ENCODE results near the gene FAM193A. TPM values are rescaled to one million over a fixed set of nuclear protein-coding genes. Genes with fewer than 3 reads are reported as not detected.
A peak's percentile ranks its signal among the peaks of the same experiment; 100 is the strongest.

FAM193A gene
- total RNA-seq, 8 experiments from 2014 or later, result 9.1 to 38.2 (median 18.6) TPM

DNA sequence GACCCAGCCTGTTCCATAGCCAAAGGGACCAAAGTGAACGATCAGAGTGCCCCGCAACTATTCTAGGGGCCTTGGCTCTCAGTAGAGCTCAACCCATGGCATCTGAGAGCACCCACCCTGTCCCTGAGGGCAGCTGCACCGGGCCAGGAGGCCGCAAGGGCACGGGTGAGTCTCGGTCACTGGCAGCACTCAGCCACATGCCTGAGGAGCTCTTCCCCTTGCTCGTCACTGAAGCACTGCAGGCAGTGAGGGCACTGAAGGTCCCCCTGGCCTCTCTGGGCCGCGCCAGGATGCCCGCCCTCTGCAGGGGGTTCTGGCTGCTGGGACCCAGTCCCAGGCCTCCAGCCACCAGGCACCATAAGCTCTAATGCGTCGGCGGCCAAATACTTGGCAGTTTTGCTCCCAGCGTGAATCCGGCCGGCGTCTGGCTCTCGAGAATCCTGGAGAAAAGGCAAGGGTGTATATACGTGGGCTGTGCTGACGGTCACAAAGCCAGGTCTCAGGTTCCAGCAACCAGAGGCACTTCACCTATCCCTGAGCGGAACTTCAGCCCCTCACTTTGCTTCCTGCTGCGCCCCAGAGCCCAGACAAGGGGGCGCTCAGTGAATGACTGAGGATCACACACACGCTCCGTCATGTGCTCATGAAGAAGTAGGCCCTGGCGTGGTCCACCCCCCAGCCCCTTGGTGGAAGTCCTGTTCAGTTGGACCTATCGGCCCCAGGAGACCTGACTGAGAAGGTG lies 205.8 kb downstream of the FAM193A start:
- H3K27ac ChIP-seq, result no peak overlapping the region
- no peaks in the 10 kb centered on the region for H3K4me1 ChIP-seq (replicated peaks in 1 of 2)
- 89 to 100% (median 100%) methylated on average over 1 to 6 of the region's 27 CpGs; no CpG with 5 or more reads in 5 of the 10 experiments for WGBS, 10 experiments

DNA sequence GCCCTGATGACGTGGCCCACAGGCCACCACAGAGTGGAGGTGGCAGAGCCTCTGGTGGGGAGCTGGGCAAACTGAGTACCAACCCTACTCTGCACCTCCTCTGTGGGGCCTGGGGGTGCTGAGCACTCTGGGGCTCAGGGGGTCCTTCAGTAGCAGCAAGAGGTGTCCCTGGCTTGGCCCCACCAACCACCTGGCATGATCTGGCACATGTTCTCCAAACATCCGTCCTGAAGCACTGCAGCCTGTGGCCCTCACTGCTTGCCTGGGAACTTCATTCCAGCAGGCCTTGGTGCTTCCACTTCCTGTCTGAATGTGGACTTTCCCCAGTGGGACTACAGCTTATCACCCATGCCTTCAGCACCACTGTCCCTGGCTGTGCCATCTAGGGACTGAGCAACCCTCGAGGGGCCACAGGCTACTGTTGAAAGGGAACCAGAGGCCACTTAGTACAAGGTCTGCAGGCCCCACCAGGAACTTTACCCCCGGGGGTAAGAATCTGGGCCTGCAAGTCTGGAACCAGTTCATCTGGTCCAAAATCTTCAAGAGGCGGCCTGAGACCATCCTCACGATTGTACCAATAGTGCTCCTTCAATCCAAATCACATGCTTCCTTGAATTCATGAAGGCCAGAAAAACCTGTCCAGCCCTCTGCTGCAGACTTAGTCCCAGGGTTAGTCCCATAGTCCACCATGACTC lies 206.5 kb downstream of the FAM193A start:
- no peaks in the 10 kb centered on the region for H3K4me1 ChIP-seq (replicated peaks in 1 of 2)
- 80 to 100% (median 100%) methylated on average over 1 to 3 of the region's 6 CpGs; no CpG with 5 or more reads in 4 of the 10 experiments for WGBS, 10 experiments
- H3K27ac ChIP-seq, result no peak overlapping the region
- in situ Hi-C loops (cut with MboI; ENCODE audit: low pct_unique_long_range_greater_than_20kb in 2 of 9, low sequenced_read_pairs in 9 of 9, unreplicated experiment in 9 of 9), result no loop called here
- no peak for ATAC-seq (replicated peaks in 6 of 8)
- H3K4me3 ChIP-seq, result no peak overlapping the region

More for the DNA sequence above, 205.8 kb downstream of the FAM193A start:
- in situ Hi-C loops (cut with MboI; ENCODE audit: low pct_unique_long_range_greater_than_20kb in 2 of 9, low sequenced_read_pairs in 9 of 9, unreplicated experiment in 9 of 9), result no loop called here
- H3K4me3 ChIP-seq, result no peak overlapping the region
- ATAC-seq (replicated peaks in 6 of 8), result no peak

DNA sequence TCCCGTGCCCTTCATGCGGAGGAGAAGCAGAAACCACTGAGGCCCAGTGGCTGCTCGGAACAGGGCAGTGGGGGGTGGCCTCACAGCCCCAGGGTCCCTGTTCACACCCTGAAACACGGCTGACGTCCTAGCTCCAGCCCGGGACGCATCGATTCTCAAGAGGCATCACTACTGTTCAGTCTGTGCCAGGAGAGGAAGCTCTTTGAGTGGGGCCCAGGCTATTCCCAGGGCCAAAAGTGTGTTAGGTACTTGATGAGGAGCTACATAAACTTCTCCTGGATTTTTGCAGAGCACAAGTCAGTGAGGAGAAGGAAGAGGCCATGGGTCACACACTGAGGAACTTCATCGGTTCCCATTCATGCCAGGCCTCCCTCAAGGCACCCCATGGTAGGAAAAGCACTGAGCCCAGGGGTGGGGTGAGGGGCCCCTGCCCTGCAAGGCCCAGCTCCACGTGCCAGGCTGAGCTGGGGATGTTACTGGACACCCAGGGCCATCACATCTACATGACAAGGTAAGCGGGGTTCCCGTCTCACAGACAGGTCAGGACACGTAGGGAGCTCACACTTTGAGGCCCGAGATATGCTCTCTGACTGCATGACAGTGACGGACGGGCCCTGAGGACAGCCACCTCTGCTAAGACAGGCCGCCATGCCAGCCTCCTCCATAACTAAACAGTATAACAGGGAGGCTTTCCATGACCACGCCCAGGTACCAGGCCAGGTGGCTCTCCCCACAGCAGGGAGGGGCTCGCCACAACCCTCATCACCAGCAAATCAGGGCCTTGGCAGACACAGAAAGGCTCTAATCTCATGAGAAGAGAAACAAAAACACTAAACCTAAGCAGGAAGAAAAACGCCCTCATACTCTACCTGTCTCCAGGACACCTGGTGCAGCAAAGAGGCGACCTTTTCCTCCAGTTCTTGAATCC lies 207.3 kb downstream of the FAM193A start:
- 93 to 100% (median 97%) methylated on average over 1 to 10 of the region's 21 CpGs; no CpG with 5 or more reads in 2 of the 10 experiments for WGBS, 10 experiments
- no peak overlapping the region for H3K27ac ChIP-seq
- no peak overlapping the region for H3K4me3 ChIP-seq
- in situ Hi-C loops (cut with MboI; ENCODE audit: low pct_unique_long_range_greater_than_20kb in 2 of 9, low sequenced_read_pairs in 9 of 9, unreplicated experiment in 9 of 9), result no loop called here
- no peak for ATAC-seq (replicated peaks in 6 of 8)
- H3K4me1 ChIP-seq (replicated peaks in 1 of 2), result no peaks in the 10 kb centered on the region

DNA sequence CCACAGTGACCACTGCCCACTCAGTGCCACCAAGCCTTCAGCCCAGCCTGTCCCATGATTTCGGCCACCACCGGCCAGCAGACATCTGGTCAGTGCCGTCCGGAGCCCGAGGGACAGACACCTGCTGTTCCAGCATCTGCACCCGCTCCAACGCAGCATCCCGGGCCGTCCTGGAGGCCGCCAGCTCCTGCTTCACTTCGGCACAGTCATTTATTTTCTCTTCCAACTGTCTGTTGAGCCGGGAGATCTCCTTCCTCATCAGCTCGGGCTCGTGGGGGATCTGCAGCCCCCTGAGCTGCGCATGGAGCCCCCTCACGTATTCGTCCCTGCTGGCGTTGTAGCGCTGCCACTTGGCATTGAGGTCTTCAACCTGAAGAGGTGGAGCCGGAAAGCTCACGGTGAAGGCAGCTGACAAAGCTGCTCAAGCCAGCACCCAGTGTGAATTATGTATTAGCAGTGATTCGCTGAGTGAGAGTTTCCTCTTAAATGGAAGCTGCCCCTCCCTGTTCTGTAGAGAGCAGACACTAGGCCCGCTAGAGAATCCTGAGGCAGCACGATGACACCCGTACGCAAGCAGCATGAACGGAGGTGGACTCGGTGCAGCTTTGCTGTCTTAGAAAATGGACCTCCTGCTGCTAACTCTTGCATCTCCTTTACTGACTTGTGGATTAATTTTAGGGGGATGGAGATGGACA lies 208.3 kb downstream of the FAM193A start:
- Histone ChIP-seq H3K4me3 (no peak overlapping the region), H3K4me1 (replicated peaks in 1 of 2) (no peaks in the 10 kb centered on the region), H3K27ac (no peak overlapping the region)
- peak in 6 of 8 experiments; percentile 1 to 46 (median 27) for ATAC-seq (replicated peaks in 6 of 8)
- in situ Hi-C loops (cut with MboI; ENCODE audit: low pct_unique_long_range_greater_than_20kb in 2 of 9, low sequenced_read_pairs in 9 of 9, unreplicated experiment in 9 of 9), result no loop called here
- WGBS, 10 experiments, result 70 to 100% (median 91%) methylated on average over 1 to 14 of the region's 28 CpGs; no CpG with 5 or more reads in 3 of the 10 experiments

DNA sequence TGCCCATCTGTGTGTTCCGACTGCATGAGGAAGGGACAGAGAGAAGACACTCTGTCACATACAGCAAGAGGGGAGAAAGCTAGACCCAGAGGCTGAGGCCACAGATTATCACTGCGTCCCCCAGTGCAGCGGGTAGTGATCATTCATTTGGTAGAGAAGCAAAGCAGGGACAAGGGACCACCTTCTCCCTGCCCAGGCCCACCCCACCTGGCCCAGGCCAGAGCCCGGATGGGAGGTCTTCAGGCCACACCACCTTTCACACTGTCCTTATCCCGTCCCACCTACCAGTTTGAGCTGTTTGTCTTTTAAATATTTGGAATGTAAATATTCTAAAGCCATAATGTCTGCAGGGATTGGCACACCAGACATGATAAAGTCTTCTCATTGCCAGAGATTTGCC lies 209.1 kb downstream of the FAM193A start:
- in situ Hi-C loops (cut with MboI; ENCODE audit: low pct_unique_long_range_greater_than_20kb in 2 of 9, low sequenced_read_pairs in 9 of 9, unreplicated experiment in 9 of 9), result no loop called here
- ATAC-seq (replicated peaks in 6 of 8), result no peak
- 80 to 100% (median 90%) methylated on average over 1 to 3 of the region's 5 CpGs; no CpG with 5 or more reads in 6 of the 10 experiments for whole genome bisulfite sequencing, 10 experiments
- no peak overlapping the region for H3K4me3 ChIP-seq
- H3K4me1 ChIP-seq (replicated peaks in 1 of 2), result no peaks in the 10 kb centered on the region
- H3K27ac ChIP-seq, result no peak overlapping the region

DNA sequence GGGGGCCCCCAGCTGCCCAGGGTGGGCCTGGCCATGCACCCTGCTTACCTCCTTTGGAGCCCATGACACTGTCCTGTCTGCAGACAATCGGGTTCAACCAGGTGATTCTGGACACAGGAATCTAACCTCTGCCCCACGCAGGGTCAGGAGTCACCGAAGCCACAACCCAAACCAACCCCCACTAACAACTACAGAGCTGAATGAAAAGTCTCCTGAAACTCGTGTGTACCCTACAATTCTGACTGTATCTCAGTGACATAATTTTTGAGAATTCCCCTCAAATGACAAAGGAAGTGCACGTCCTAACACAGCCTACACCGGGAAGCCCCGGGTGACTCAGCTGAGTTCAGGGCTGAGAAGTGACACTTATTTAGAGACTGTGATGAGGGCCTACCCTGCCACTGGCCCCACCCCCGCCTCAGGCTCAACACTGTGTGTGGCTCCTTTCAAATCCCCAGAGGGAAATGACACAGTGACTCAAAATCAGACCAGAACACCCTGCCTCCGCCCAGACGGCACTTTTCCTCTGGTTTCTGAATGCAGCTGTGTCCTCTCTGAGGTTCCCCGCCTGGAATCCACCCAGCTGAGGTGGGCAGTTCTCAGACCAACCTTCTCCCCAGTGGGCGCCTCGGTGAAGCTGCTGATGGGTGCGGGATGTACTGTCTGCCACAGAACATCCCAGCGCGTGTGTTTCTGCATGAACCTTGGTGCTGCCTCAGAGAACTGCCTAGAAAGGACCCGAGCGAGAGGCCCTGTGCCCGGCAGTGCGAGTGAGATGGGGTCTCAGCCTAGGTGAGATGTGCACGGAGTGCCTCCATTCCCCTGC lies 209.7 kb downstream of the FAM193A start:
- no peak overlapping the region for H3K4me3 ChIP-seq
- no peaks in the 10 kb centered on the region for H3K4me1 ChIP-seq (replicated peaks in 1 of 2)
- no peak overlapping the region for H3K27ac ChIP-seq
- ATAC-seq (replicated peaks in 6 of 8), result peak; percentile 70 to 97 (median 93)
- in situ Hi-C loops (cut with MboI; ENCODE audit: low pct_unique_long_range_greater_than_20kb in 2 of 9, low sequenced_read_pairs in 9 of 9, unreplicated experiment in 9 of 9), result no loop called here
- 0 to 80% (median 67%) methylated on average over 1 to 3 of the region's 21 CpGs; no CpG with 5 or more reads in 5 of the 10 experiments for WGBS, 10 experiments

DNA sequence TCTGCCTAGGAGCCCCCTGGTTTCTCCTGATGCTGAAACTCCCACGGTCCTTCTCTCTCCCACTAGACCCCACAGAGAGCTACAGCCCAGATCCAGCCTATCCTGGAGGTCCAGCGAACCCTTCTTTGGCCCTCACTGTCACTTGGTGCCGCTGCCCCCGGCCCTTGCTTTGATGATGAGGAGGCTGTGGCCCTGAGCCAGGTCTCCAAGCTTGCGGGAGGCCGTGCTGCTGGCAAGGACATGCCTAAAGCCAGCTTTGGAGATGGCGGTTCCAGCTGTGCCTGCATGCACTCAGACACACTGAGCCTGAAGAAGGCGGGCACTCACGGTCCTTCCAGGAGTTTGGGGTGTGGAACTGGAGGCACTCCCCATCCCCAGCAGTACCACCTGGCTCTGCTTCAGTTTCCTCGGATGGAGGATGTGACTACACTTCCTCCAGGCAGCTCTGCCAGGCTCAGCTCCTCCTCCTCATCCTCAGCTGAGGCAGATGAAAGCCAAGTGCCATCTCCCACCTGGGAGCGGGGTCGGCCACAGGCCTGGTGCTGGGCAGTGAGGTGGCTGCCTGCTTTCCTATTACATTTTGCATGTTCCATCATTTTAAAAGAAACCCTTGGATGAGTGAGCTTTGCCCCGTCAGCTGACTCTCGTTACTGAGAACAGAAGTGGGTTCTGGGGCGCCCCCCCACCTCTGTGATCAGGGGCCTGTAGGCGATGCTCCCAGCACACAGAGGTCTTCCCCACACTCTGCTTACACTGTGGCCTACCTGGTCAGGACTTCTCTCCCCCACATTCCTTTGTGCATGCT lies 210.6 kb downstream of the FAM193A start:
- H3K4me3 ChIP-seq, result no peak overlapping the region
- no peaks in the 10 kb centered on the region for H3K4me1 ChIP-seq (replicated peaks in 1 of 2)
- ATAC-seq (replicated peaks in 6 of 8), result no peak
- no peak overlapping the region for H3K27ac ChIP-seq
- WGBS, 10 experiments, result 80 to 100% (median 94%) methylated on average over 2 to 10 of the region's 16 CpGs; no CpG with 5 or more reads in 4 of the 10 experiments
- in situ Hi-C loops (cut with MboI; ENCODE audit: low pct_unique_long_range_greater_than_20kb in 2 of 9, low sequenced_read_pairs in 9 of 9, unreplicated experiment in 9 of 9), result no loop called here

DNA sequence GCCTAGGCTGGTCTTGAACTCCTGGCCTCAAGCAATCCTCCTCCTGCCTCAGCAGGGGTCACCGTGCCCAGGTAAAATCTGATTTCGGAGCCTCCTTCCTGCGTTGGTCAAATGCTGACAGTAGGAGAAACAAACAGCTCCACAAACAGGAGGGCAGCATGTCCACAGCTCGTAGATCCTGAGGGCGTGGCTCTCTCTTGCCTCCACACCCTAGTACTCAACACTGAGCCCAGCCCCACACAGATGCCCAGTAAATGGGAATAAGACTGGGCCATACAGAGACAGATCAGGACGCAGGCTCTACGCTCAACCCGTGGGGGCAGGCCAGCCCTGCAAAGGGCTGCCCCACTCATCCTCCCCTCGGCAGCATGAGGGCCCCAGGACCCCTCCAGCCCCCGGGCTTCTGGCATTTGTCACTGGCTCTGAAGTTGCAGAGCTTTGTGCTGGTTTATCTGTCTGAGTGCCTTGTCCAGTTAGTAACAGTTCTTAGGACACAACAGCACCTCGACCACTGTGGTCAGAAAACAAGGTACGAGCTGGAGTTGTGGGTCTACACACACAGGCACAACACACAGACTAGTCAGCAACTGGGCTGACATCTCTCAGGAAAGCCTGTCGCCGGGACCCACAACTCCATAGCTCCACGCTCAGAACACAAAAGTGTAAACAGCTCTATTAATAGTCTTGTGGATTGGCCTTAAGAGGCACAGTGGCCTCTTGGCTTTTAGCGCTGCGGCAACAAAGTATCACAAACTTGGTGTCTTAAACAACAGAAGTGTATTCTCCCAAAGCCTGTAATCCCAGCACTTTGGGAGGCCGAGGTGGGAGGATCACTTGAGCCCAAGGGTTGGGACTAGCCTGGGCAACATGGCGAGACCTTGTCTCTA lies 214.5 kb downstream of the FAM193A start:
- no peak overlapping the region for H3K4me3 ChIP-seq
- 10 to 96% (median 85%) methylated on average over 1 to 7 of the region's 19 CpGs; no CpG with 5 or more reads in 2 of the 10 experiments for WGBS, 10 experiments
- H3K4me1 ChIP-seq (replicated peaks in 1 of 2), result peaks cover 6 to 8% of the 10 kb centered on the region in 2 donors
- in situ Hi-C loops (cut with MboI; ENCODE audit: low pct_unique_long_range_greater_than_20kb in 2 of 9, low sequenced_read_pairs in 9 of 9, unreplicated experiment in 9 of 9), result loop anchor here in 1 of 9 experiments (25.0 kb wide), 1 partner anchor 186 kb away; no protein-coding TSS in a partner anchor
- peak in 3 of 8 experiments; percentile 41 to 73 (median 73) for ATAC-seq (replicated peaks in 6 of 8)
- no peak overlapping the region for H3K27ac ChIP-seq

DNA sequence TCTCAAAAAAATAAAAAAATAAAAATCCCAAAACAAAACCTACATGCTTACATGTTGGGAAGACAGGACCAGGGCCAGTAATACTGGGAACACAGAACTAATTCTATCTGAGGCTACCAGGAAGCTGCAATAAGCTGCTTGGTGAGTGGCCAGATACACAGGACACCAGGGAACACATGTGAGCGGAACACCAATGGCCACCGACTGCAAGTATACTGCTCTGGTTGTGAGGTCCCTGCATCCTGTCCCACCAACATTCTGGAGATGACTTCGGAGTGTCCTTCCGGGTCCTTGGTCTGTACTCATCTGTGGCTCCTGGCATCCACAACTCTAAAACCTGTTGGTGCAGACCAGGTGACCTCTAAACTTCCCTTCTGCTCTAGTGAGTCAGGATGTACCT lies 217.0 kb downstream of the FAM193A start:
- in situ Hi-C loops (cut with MboI; ENCODE audit: low pct_unique_long_range_greater_than_20kb in 2 of 9, low sequenced_read_pairs in 9 of 9, unreplicated experiment in 9 of 9), result loop anchor here in 1 of 9 experiments (25.0 kb wide), 1 partner anchor 184 kb away; no protein-coding TSS in a partner anchor
- H3K4me3 ChIP-seq, result no peak overlapping the region
- WGBS, 10 experiments, result 43 to 100% (median 88%) methylated on average over 1 to 4 of the region's 4 CpGs; no CpG with 5 or more reads in 2 of the 10 experiments

More for the DNA sequence above, 217.0 kb downstream of the FAM193A start:
- Histone ChIP-seq H3K27ac (no peak overlapping the region), H3K4me1 (replicated peaks in 1 of 2) (peaks cover 8 to 9% of the 10 kb centered on the region in 2 donors)
- no peak for ATAC-seq (replicated peaks in 6 of 8)
